PFSK-1 (cell line): ENCODE data around the gene C16orf87.

ENCODE experiments used
- FOXP2 ChIP-seq: optimal IDR thresholded peaks from 2 replicates; pipeline ENCODE3; 2011; ENCODE audit warnings: borderline replicate concordance, control low read depth, inconsistent platforms; ENCODE audit not compliant: insufficient read depth; ENCODE audit errors: extremely low read length, extremely low read depth
- POLR2AphosphoS5 ChIP-seq: IDR thresholded peaks from 2 replicates; pipeline ENCODE4 v1.6.1; 2012; ENCODE audit warnings: low read depth, mild to moderate bottlenecking, control low read depth, low read length, moderate library complexity
- SIN3A ChIP-seq: IDR thresholded peaks from 2 replicates; pipeline ENCODE4 v1.6.1; 2012; ENCODE audit warnings: mild to moderate bottlenecking, low read length, moderate library complexity, borderline replicate concordance; ENCODE audit not compliant: insufficient read depth
- TAF1 ChIP-seq: IDR thresholded peaks from 2 replicates; pipeline ENCODE4 v1.6.1; 2012; ENCODE audit warnings: low read length, control low read depth, borderline replicate concordance; ENCODE audit not compliant: insufficient read depth
- TF ChIP-seq, protein P1 (sequence below), 2 experiments: IDR thresholded peaks; 2 replicates each; pipeline versions ENCODE4 v1.6.1 to v1.8.0; 2011 to 2012; ENCODE audit warnings: low read depth in 2 of 2, low read length in 2 of 2, control low read depth in 1 of 2, inconsistent platforms in 1 of 2, mild to moderate bottlenecking in 1 of 2, moderate library complexity in 1 of 2; ENCODE audit not compliant: insufficient read depth in 1 of 2

C16orf87 gene

DNA sequence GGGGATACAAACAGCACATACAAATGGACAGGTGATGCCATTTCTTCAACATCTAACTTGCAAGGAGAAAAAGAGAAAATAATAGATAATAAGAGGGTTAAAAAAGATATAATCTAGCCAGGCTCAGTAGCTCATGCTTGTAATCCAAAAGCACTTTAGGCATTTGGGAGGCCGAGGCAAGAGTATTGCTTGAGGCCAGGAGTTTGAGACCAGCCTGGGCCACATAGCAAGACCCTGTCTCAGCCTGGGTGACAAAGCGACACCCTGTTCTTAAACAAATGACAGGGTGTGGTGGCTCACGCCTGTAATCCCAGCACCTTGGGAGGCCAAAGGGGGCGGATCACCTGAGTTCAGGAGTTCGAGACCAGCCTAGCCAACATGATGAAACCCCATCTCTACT is 19.3 kb downstream of the C16orf87 start:
- TF ChIP-seq TAF1 = no peak
- TF ChIP-seq, protein P1, sequence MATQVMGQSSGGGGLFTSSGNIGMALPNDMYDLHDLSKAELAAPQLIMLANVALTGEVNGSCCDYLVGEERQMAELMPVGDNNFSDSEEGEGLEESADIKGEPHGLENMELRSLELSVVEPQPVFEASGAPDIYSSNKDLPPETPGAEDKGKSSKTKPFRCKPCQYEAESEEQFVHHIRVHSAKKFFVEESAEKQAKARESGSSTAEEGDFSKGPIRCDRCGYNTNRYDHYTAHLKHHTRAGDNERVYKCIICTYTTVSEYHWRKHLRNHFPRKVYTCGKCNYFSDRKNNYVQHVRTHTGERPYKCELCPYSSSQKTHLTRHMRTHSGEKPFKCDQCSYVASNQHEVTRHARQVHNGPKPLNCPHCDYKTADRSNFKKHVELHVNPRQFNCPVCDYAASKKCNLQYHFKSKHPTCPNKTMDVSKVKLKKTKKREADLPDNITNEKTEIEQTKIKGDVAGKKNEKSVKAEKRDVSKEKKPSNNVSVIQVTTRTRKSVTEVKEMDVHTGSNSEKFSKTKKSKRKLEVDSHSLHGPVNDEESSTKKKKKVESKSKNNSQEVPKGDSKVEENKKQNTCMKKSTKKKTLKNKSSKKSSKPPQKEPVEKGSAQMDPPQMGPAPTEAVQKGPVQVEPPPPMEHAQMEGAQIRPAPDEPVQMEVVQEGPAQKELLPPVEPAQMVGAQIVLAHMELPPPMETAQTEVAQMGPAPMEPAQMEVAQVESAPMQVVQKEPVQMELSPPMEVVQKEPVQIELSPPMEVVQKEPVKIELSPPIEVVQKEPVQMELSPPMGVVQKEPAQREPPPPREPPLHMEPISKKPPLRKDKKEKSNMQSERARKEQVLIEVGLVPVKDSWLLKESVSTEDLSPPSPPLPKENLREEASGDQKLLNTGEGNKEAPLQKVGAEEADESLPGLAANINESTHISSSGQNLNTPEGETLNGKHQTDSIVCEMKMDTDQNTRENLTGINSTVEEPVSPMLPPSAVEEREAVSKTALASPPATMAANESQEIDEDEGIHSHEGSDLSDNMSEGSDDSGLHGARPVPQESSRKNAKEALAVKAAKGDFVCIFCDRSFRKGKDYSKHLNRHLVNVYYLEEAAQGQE (IDR thresholded peaks at IDR 0.05; ENCODE audit: insufficient read depth in 1 of 2, low read depth in 2 of 2, low read length in 2 of 2) = no peak
- no peak for TF ChIP-seq POLR2AphosphoS5

DNA sequence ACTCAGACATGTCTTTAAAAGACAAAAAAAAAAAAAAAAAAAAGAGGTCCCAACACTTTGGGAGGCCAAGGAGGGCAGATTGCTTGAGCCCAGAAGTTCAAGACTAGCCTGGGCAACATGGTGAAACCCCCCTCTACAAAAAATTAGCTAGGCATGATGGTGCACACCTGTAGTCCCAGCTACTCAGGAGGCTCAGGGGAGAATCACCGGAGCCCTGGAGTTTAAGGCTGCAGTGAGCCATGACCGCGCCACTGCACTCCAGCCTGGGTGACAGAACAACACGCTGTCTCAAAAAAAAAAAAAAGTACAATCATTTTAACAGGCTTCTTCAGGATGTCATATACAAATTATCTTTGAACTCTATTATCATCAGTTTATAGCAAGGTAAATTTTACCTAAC is 22.0 kb downstream of the C16orf87 start:
- TF ChIP-seq TAF1 = no peak
- no peak for TF ChIP-seq SIN3A
- no peak for TF ChIP-seq FOXP2
- TF ChIP-seq, protein P1 (IDR thresholded peaks at IDR 0.05; ENCODE audit: insufficient read depth in 1 of 2, low read depth in 2 of 2, low read length in 2 of 2) = no peak
- TF ChIP-seq POLR2AphosphoS5 = no peak

DNA sequence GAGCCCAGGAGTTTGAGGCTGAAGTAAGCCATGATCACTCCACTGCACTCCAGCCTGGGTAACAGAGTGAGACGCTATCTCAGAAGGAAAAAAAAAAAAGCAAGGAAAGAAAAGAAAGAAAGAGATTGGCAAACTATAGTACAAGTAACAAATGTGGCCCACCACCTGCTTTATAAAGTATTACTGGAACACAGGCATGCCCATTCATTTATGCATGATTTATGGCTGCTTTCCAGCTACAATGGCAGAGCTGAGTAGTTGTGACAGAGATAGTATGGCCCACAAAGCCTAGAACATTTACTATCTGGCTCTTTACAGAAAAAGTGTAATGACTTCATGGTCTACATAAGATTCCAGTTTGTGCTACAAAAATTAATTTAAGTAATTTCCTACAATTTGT is 23.6 kb downstream of the C16orf87 start:
- TF ChIP-seq SIN3A = no peak
- TF ChIP-seq TAF1 = no peak
- no peak for TF ChIP-seq POLR2AphosphoS5
- TF ChIP-seq FOXP2 = no peak
- TF ChIP-seq, protein P1 (IDR thresholded peaks at IDR 0.05; ENCODE audit: insufficient read depth in 1 of 2, low read depth in 2 of 2, low read length in 2 of 2) = no peak

- no peak for TF ChIP-seq POLR2AphosphoS5
- TF ChIP-seq FOXP2 = no peak
Measured at GRCh38 chr16:46803373-46803772, 27.6 kb downstream of the C16orf87 start.

GRCh38 chr16:46801428-46802049 is 29.4 kb downstream of the C16orf87 start:
- TF ChIP-seq TAF1 = no peak
- no peak for TF ChIP-seq SIN3A
- no peak for TF ChIP-seq FOXP2
- no peak for TF ChIP-seq POLR2AphosphoS5

DNA sequence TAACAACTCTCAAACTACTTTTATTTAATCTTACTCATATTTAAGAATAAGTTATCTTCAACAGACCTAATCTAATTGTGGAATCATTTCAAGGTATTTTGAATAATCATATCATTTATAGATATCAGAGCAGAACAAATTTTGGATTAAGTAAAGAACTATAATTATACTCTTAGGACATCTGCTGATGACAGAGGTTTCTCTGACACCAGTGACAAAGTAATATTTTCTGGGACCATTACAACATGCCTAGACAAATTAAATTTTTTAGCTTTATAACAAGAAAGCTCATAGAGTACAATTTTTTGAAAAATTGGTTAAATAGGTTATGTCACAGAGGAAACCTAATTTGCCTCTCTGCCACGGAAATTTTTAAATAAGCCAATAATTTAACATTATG is 30.5 kb downstream of the C16orf87 start:
- no peak for TF ChIP-seq FOXP2
- no peak for TF ChIP-seq POLR2AphosphoS5
- TF ChIP-seq TAF1 = no peak
- TF ChIP-seq, protein P1 (IDR thresholded peaks at IDR 0.05; ENCODE audit: insufficient read depth in 1 of 2, low read depth in 2 of 2, low read length in 2 of 2) = no peak
- no peak for TF ChIP-seq SIN3A
